NCI-H345 treated with DMSO at 0.1 percent for 48 hours (cell line): Measurements from ENCODE around the gene DRG2.

Experiments
- DNase-seq: peaks from one replicate; lab custom pipeline; 2025; ENCODE audit not compliant: unreplicated experiment; lab: John Stamatoyannopoulos, UW

DRG2 gene

GRCh38 chr17:18074566-18075272 lies 13.0 kb upstream of the DRG2 start:
- no peak for DNase-seq

DNA sequence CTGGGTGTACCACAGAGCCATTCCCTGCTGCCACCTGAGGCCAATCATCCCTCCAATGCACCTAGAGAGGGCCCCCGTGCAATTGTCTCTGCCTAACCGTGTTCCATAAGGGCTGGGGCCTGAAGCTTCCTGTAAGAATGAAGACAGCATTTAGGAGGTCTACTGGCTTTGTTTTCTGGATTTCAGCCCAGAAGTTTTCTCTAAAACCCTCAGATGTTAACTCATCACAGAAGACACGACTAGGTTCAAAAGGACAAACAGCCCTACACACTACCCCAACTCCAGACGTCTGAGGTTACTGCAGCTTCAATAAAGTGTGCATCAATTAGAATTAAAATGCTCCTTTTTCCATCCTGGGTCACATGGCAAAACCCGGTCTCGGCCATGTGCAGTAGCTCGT lies 10.8 kb upstream of the DRG2 start:
- DNase-seq, result no peak

- no peak for DNase-seq
Observed at GRCh38 chr17:18079543-18079942, 8.2 kb upstream of the DRG2 start.

- no peak for DNase-seq
Observed at GRCh38 chr17:18084256-18084655, 3.5 kb upstream of the DRG2 start.

DNA sequence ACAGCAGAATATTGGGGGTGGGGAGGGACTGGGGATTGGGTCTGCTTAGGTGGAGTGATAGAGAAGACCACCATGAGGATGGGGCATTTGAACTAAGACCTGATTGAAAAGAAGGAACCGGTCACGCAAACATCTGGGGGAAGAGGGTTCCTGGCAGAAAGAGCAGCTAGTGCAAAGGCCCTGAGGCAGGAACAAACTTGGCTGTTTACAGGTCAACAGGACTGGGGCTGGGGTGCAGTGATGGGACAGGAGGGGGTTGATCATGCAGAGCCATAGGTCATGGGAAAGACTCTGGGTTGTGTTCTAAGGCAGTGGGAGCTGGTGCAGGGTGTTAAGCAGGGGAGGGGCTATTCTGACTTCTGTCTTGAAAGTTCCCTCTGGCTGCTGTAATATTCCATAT lies 1.9 kb downstream of the DRG2 start:
- no peak for DNase-seq

- DNase-seq, result no peak
Observed at GRCh38 chr17:18093616-18094408, 6.1 kb downstream of the DRG2 start.

- DNase-seq, result no peak
Observed at GRCh38 chr17:18094409-18094807, 6.7 kb downstream of the DRG2 start.

GRCh38 chr17:18099516-18099915 lies 11.8 kb downstream of the DRG2 start:
- no peak for DNase-seq

DNA sequence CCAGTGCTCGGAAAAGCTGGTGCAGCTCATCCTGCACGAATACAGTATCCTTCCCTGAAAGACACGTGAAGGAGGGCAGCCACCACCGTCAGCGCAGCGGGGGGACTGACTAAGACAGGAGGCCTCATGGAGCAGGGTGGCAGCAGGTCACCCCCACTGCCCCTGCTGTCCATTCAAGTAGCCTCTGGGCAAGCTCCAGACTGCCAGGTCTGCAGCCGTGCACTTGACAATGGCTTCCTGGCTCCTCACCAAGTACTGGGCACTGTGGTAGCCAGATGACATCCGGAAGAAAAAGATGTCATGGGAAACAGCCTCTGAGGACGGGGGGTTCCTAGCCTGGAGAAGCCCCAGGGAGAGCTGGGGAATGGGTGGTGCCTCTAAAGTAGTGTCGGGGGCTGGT lies 12.9 kb downstream of the DRG2 start:
- no peak for DNase-seq

DNA sequence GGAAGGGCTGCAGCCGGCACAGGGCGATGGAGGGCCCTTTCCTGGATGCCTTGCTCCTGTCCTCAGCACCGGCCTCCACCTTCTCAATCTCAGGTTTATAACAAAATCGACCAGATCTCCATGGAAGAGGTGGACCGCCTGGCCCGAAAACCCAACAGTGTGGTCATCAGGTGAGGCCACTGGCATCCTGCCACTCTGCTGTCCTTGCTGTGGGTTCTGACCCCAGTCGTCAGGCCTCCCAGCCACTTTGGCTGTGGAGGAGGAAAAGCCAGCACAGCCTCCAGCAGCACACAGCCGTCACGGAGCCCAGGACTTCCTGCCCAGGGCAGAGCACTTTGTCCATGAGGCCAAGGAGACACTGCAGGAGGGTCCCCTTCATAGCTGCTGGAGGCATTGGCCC lies 14.1 kb downstream of the DRG2 start:
- DNase-seq, result no peak

DNA sequence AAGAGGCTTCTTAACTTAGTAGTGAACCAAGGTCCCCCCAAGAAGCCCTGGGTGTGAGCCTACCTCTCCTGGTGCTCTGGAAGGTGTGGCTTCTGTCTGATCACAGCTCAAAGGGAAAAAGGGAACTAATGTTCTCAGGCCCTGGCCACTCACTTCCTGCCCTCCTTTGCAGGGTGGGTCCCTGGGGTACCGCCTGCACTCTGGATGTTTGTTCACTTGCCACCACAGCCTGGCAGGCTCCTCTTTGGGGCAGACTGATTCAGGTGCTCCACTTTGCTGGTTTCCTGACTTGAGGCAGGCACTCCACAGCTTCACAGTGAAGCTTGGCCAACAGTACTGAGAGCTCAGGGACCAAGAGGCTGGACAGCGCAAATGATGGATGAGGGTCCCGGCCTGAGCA lies 14.9 kb downstream of the DRG2 start:
- no peak for DNase-seq

GRCh38 chr17:18105027-18105426 lies 17.3 kb downstream of the DRG2 start:
- DNase-seq, result no peak

DNA sequence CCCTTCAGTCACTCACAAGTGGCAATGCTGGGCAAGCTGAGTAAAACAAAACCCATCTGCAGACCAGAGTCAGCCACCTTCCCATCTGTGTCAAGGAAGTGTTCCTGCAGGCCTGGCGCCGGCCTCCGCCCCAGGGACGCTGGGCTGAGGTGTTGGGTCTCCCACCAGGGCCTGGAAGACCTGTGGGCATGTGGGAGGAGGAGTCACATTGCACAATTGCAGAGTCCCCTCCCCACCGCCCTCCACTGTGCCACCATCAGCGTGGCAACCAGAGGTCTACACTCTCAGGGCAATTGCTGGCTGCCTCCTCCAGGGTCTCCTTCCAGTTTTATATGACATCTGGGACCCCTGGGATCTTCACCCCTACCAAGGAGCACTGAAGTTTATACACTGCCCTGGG lies 17.8 kb downstream of the DRG2 start:
- no peak for DNase-seq

GRCh38 chr17:18106211-18106610 lies 18.5 kb downstream of the DRG2 start:
- no peak for DNase-seq

GRCh38 chr17:18107061-18107790 lies 19.5 kb downstream of the DRG2 start:
- no peak for DNase-seq

DNA sequence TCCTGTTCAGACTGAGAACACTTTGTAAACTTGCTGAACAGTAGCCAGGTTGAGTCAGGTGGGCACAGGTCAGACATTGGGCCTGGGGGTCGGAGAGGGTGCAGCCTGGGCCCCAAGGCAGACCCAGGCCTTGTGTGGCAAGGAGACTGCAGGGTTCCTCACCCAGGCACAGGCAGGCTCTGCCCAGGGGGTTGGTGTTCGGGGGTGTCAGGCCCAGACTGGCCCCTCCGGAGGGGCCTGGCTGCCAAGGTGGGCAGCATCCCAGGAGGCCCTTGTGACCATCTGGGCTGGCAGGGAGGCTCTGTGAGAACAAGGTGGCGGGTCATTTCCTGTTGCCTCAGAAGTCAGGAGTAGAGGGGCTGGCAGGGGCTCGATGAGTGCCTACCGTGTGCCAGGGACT lies 20.2 kb downstream of the DRG2 start:
- DNase-seq, result no peak

GRCh38 chr17:18108401-18109312 lies 20.9 kb downstream of the DRG2 start, which contains the start of gene MYO15A:
MYO15A (plus strand) TSS chr17:18108756; CDS start chr17:18118801, 10,045 bp downstream.
- DNase-seq, result no peak

DNA sequence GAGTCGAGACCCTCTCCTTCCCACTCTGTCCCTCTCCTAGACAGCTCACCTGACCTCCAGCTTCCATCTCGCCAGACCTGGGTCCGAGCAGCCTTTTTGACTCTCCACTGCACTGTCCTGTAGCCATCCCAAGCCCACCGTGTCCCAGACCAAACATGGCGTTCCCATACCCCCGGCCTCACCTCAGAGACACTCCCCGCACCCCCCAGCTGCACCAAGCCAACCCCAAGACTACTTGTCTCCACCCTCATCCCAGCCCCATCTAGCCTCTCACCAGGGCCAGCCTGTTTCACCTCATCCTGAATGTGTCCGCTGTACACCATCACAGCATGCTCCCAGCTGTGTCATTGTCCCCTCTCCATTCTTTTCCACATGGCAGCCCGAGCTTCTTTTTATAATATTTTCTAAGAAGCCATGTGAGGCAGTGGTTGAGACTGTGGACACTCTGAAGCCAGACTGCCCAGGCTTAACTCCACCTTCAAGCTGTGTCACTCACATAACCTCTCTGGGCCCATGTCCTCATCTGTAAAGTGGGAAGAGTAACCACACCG lies 22.3 kb downstream of the DRG2 start:
- DNase-seq, result no peak

- DNase-seq, result no peak
Observed at GRCh38 chr17:18110636-18111145, 22.9 kb downstream of the DRG2 start.

DNA sequence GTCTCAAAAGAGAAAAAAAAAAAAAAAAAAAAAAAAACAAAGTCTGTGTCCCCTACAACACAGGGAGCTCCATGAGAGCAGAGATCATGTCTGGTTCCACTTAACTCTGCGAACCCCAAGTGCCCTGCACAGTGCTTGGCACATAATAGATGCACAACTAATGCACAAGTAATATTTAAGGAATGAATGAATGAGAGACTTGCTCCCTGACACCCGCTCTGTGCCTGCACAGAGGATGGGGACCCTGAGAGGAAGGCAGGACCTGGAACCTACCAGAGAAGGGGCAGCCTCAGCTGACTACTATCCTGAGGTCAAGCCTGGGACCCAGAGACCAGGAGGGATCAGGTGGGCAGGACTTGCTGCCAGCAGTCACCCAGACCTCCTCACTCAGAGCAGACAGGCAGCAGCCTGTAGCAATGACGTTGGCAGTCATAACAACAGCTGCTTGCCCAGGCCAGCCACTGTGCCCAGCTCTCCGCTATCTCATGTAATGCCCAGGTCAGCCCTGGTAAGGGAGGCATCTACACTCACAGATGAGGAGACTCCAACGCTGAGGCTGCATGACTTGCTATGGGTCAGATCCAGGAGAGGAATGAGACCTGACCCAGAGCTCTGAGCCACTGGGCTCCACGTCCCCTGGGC lies 23.7 kb downstream of the DRG2 start:
- no peak for DNase-seq
